Epithelial cell of proximal tubule (primary cell): ENCODE results near the gene POLR1B. TPM values are rescaled to one million over a fixed set of nuclear protein-coding genes. Genes with fewer than 3 reads are reported as not detected.
A peak's percentile ranks its signal among the peaks of the same experiment; 100 is the strongest.
"Not testable (repeated sequence)": the region's sequence is repeated elsewhere in the genome, so short reads cannot be mapped to it uniquely, and the experiment has no call there.

Source experiments
- DNase-seq: peaks from one replicate; pipeline ENCODE4 v3.0.0-alpha.2; 2011; ENCODE audit warnings: low read depth
- H3K4me3 ChIP-seq: 2 replicates; pipeline ENCODE4 v1.5.1; 2011; ENCODE audit warnings: low read depth, mild to moderate bottlenecking, low read length
- total RNA-seq: library from RNA; depleted of rRNA; stranded (reverse); fragments of >200 nt; gene quantifications from 2 replicates; pipeline ENCODE4 v1.2.3, GENCODE V29; 2015
- TF ChIP-seq, protein P1 (sequence below): conservative IDR thresholded peaks from 2 replicates; pipeline ENCODE4 v1.5.1; 2012; ENCODE audit warnings: low read depth, mild to moderate bottlenecking, low read length

The POLR1B gene, protein sequence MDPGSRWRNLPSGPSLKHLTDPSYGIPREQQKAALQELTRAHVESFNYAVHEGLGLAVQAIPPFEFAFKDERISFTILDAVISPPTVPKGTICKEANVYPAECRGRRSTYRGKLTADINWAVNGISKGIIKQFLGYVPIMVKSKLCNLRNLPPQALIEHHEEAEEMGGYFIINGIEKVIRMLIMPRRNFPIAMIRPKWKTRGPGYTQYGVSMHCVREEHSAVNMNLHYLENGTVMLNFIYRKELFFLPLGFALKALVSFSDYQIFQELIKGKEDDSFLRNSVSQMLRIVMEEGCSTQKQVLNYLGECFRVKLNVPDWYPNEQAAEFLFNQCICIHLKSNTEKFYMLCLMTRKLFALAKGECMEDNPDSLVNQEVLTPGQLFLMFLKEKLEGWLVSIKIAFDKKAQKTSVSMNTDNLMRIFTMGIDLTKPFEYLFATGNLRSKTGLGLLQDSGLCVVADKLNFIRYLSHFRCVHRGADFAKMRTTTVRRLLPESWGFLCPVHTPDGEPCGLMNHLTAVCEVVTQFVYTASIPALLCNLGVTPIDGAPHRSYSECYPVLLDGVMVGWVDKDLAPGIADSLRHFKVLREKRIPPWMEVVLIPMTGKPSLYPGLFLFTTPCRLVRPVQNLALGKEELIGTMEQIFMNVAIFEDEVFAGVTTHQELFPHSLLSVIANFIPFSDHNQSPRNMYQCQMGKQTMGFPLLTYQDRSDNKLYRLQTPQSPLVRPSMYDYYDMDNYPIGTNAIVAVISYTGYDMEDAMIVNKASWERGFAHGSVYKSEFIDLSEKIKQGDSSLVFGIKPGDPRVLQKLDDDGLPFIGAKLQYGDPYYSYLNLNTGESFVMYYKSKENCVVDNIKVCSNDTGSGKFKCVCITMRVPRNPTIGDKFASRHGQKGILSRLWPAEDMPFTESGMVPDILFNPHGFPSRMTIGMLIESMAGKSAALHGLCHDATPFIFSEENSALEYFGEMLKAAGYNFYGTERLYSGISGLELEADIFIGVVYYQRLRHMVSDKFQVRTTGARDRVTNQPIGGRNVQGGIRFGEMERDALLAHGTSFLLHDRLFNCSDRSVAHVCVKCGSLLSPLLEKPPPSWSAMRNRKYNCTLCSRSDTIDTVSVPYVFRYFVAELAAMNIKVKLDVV
- 9.7 and 26.3 TPM in 2 replicates for total RNA-seq

DNA sequence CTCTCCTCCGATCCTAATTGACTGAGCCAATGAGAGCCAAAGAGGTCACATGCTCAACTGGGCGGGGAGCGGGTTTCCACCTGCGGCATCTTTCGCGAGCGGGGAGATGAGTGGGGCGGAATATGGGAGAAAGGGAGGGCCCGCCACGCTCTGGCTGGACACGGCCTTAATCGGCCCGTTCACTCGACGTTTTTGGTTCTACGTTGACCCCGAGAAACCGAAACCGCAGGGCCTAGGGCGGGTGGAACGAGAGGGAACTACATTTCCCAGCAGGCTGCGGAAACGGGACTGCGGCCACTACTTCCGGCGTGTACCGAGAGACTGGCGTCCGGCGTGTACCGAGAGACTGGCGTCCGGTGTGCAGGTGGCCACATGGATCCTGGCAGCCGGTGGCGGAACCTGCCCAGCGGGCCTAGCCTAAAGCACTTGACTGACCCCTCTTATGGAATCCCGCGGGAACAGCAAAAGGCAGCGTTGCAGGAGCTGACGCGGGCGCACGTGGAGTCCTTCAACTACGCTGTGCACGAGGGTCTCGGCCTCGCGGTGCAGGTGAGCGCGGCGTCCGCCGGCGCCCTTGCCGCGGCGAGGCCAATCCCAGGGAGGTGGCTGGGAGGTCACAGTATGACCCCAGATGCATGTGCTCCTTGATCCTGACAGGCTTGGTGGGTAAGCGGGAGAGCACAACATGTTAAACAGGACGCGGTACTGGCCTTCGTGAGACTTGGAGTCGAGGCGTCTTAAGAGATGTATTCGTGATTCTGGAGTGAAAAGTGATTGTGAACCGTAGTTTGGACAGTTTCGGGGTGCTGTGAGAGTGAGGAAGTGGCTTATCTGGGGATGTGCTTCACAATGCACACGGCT lies at the start of gene POLR1B:
Gene POLR1B, plus strand, starts transcription at position 343 of the 861 bp plus-strand sequence. Its CDS starts 30 bp downstream, at position 373.
- TF ChIP-seq, protein P1, sequence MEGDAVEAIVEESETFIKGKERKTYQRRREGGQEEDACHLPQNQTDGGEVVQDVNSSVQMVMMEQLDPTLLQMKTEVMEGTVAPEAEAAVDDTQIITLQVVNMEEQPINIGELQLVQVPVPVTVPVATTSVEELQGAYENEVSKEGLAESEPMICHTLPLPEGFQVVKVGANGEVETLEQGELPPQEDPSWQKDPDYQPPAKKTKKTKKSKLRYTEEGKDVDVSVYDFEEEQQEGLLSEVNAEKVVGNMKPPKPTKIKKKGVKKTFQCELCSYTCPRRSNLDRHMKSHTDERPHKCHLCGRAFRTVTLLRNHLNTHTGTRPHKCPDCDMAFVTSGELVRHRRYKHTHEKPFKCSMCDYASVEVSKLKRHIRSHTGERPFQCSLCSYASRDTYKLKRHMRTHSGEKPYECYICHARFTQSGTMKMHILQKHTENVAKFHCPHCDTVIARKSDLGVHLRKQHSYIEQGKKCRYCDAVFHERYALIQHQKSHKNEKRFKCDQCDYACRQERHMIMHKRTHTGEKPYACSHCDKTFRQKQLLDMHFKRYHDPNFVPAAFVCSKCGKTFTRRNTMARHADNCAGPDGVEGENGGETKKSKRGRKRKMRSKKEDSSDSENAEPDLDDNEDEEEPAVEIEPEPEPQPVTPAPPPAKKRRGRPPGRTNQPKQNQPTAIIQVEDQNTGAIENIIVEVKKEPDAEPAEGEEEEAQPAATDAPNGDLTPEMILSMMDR: no peak
- DNase-seq: no peak
- peak within 1 kb of the TSS; percentile 90 for H3K4me3 ChIP-seq

DNA sequence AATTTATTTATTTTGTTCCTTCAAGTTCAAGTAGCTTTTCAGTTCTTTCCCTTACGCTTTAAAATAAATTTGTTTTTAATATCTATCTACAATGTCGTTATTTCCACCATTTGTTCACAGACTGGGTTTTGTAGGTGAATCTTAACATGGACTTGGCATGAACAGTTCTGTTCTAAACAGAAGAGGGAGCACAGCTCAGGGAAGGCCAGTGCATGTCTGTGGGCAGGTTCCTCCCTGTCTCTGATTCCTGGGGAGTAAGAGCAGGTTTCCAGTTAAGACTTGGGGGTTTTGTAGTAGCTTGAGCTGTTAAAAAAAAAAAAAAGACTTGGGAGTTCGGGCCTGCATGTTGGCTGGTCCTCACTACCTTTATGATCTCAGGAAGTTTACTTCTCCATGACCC lies 49.2 kb upstream of the POLR1B start:
- TF ChIP-seq, protein P1: no peak
- H3K4me3 ChIP-seq: no peak overlapping the region
- no peak for DNase-seq

DNA sequence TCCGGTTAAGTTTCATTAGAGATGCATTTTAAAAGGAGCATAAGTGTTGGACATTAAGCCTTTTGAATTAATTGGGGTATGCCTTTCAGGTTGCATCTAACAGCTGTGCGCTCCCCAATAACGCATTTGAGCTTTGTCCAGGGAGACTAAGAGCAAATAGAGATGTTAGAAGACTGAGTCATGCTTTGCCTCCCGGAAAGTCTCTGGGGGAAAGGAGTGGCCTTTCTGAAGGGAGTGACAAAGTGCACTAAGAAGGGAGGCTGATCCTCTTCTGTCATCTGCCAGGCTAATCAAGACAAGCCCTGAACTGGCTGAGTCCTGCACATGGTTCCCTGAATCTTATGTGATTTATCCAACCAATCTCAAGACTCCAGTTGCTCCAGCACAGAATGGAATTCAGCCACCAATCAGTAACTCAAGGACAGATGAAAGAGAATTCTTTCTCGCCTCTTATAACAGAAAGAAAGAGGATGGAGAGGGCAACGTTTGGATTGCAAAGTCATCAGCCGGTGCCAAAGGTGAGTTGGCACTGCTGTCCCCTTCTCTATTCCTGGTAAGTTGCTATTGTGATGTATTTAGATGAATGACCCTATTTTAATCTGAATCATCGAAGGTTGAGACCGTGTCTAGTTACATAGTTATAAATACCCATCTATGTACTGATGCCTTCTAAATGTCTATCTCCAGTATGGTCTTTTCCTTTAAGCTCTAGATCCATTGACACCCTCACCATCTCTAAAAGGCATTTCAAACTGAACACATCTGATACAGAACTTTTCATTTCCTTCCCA lies 48.2 kb upstream of the POLR1B start:
- DNase-seq: no peak
- TF ChIP-seq, protein P1: no peak
- H3K4me3 ChIP-seq: no peak overlapping the region

DNA sequence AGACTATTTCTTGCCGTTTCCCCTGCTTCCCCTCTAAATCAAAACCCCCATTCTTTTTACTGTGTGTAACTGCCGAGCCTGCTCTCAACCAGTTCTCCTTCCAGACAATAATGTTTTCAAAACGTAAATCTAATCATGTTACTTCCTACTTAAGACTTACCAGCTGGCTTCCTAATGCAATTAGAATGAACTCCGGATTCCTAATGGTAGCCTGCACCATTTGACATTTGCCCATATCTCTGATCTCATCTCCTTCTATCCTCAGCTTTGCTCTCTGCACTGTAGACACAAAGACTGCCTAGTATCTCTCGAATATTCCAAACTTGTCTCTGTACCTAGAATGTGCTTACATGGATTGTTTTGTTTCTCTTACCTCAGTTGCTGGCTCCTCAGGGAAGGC lies 47.4 kb upstream of the POLR1B start:
- TF ChIP-seq, protein P1: no peak
- DNase-seq: no peak
- no peak overlapping the region for H3K4me3 ChIP-seq

DNA sequence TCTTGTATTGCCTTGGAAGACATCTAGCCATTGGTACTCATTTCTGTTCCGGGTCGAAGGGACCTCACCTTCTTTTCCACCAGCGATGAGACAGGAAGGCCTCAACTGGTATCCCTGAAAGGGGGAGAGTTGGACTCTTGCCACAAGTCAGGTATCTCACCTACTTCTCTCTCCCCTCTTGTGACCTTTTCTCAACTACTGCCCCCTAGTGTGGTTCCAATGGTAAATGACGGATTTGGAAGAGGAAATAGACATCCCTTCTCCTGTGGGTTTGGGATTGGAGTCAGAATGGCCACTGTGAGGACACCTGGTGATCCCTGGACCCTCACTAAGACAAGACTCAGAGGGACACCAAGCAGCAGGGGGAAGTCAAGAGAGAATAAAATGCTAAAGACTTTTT lies 46.4 kb upstream of the POLR1B start:
- not testable (repeated sequence) for DNase-seq, H3K4me3 ChIP-seq

DNA sequence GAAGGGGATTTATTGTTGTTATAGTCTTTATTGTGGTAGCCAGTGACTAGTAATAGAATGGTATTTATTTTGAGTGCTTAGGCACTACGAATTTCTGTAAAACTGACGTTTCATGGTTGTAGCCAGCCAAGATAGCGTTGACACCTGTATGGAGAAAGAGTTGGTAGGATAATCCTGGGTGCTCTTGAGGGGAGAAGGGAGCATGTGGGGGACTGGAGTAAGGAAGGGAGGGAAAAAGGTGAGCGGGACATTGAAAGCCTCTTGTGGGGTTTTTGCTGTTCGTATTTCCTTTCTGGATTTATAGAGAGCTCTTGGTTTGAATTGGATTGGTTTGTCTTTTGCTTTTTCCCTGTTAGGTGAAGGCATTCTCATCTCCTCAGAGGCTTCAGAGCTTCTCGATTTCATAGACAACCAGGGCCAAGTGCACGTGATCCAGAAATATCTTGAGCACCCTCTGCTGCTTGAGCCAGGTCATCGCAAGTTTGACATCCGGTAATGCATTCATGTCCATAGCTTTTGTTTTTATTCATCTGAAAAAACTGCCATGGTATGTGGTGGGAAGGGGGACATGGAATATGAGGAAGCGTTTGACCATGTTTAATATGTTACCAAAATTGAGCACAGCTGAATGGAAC lies 41.3 kb upstream of the POLR1B start:
- DNase-seq, H3K4me3 ChIP-seq: not testable (repeated sequence)
- TF ChIP-seq, protein P1: peak; percentile 34

DNA sequence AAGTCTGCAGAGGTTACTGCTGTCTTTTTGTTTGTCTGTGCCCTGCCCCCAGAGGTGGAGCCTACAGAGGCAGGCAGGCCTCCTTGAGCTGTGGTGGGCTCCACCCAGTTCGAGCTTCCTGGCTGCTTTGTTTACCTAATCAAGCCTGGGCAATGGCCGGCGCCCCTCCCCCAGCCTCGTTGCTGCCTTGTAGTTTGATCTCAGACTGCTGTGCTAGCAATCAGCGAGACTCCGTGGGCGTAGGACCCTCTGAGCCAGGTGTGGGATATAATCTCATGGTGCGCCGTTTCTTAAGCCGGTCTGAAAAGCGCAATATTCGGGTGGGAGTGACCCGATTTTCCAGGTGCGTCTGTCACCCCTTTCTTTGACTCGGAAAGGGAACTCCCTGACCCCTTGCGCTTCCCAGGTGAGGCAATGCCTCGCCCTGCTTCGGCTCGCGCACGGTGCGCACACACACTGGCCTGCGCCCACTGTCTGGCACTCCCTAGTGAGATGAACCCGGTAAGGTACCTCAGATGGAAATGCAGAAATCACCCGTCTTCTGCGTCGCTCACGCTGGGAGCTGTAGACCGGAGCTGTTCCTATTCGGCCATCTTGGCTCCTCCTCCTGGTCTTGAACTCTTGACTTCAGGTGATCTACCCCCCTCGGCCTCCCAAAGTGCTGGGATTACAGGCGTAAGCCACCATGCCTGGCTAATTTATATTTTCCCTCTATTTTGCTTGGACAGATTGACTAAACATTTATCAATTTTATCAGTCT lies 32.8 kb upstream of the POLR1B start:
- not testable (repeated sequence) for H3K4me3 ChIP-seq, DNase-seq
